DOHH2 (cell line): Measurements from ENCODE around the gene GAS6.

ENCODE experiments used
- CTCF ChIP-seq: fragments of 200-600 bp; sonication (generic); IDR thresholded peaks from one replicate; pipeline ENCODE4 v1.5.1; 2014; ENCODE audit warnings: antibody characterized with exemption, mild to moderate bottlenecking, low read depth, low read length; ENCODE audit not compliant: poor library complexity, severe bottlenecking
- EZH2phosphoT487 ChIP-seq: fragments of 200-600 bp; sonication (generic); IDR thresholded peaks from 2 replicates; pipeline ENCODE4 v1.6.1; 2017; ENCODE audit warnings: borderline replicate concordance, mild to moderate bottlenecking, antibody characterized with exemption, low read length, moderate library complexity, mixed read lengths

GRCh38 chr13:113835461-113836270 lies 28.2 kb downstream of the GAS6 start:
- TF ChIP-seq CTCF (no peak), EZH2phosphoT487 (no peak)
